Smooth muscle cell (in vitro differentiated cells): ENCODE measurements around the gene MAFG. TPM values are rescaled to one million over a fixed set of nuclear protein-coding genes. Genes with fewer than 3 reads are reported as not detected.

Experiments used
- DNase-seq: peaks from one replicate; lab custom pipeline; 2025; ENCODE audit not compliant: unreplicated experiment; lab: John Stamatoyannopoulos, UW
- H2AFZ ChIP-seq: fragments of 200-600 bp; sonication (generic); 2 replicates; pipeline ENCODE4 v1.6.0; 2016; ENCODE audit warnings: antibody characterized with exemption, low read depth, mild to moderate bottlenecking
- H3F3A ChIP-seq: fragments of 200-600 bp; sonication (generic); 2 replicates; pipeline ENCODE4 v1.6.0; 2017; ENCODE audit warnings: antibody characterized with exemption, low read depth
- H3K27ac ChIP-seq: fragments of 200-600 bp; sonication (generic); 2 replicates; pipeline ENCODE4 v1.5.1; 2016; ENCODE audit warnings: low read depth, mild to moderate bottlenecking
- H3K27me3 ChIP-seq: fragments of 200-600 bp; sonication (generic); 2 replicates; pipeline ENCODE4 v1.6.1; 2016; ENCODE audit warnings: low read depth, mild to moderate bottlenecking
- H3K36me3 ChIP-seq: fragments of 200-600 bp; sonication (generic); 2 replicates; pipeline ENCODE4 v1.5.1; 2016; ENCODE audit warnings: low read depth
- H3K4me1 ChIP-seq: fragments of 200-600 bp; sonication (generic); 2 replicates; pipeline ENCODE4 v1.5.1; 2016; ENCODE audit warnings: low read depth
- H3K4me2 ChIP-seq: fragments of 200-600 bp; sonication (generic); 2 replicates; pipeline ENCODE4 v1.6.0; 2016; ENCODE audit warnings: mild to moderate bottlenecking
- H3K4me3 ChIP-seq: fragments of 200-600 bp; sonication (generic); 2 replicates; pipeline ENCODE4 v1.5.1; 2016; ENCODE audit warnings: mild to moderate bottlenecking
- H3K79me2 ChIP-seq: fragments of 200-600 bp; sonication (generic); 2 replicates; pipeline ENCODE4 v1.6.0; 2016; ENCODE audit warnings: low read depth, mild to moderate bottlenecking
- H3K9ac ChIP-seq: fragments of 200-600 bp; sonication (generic); 2 replicates; pipeline ENCODE4 v1.6.0; 2016; ENCODE audit warnings: low read depth
- H3K9me3 ChIP-seq: fragments of 200-600 bp; sonication (generic); replicated peaks from 2 replicates; pipeline ENCODE4 v1.5.1; 2016; ENCODE audit warnings: low read depth
- H4K20me1 ChIP-seq: fragments of 200-600 bp; sonication (generic); 2 replicates; pipeline ENCODE4 v1.6.0; 2016; ENCODE audit warnings: low read depth
- WGBS: methylation state at CpG from one replicate; pipeline ENCODE4 v1.1.7; 2016; ENCODE audit warnings: low lambda C conversion rate; 5-methylcytosine and 5-hydroxymethylcytosine counted together
- polyA plus RNA-seq: library from polyadenylated mRNA; unstranded; fragments of >200 nt; fragmentation: Nextera tagmentation; extraction: Ambion mirVana; gene quantifications from 2 replicates; pipeline ENCODE4 v1.2.1, GENCODE V29; 2016
- total RNA-seq: library from RNA; depleted of rRNA; stranded (reverse); fragments of >200 nt; gene quantifications from 2 replicates; pipeline ENCODE4 v1.2.3, GENCODE V29; 2014
- TF ChIP-seq, protein P1 (sequence below): fragments of 200-600 bp; sonication (generic); IDR thresholded peaks from 2 replicates; pipeline ENCODE4 v1.5.1; 2017; ENCODE audit warnings: borderline replicate concordance, mild to moderate bottlenecking, antibody characterized with exemption; ENCODE audit not compliant: insufficient read depth, poor library complexity, severe bottlenecking

Gene MAFG
- total and polyA plus RNA-seq, 2 experiments from 2014 or later: 15.3 to 30.3 TPM

DNA sequence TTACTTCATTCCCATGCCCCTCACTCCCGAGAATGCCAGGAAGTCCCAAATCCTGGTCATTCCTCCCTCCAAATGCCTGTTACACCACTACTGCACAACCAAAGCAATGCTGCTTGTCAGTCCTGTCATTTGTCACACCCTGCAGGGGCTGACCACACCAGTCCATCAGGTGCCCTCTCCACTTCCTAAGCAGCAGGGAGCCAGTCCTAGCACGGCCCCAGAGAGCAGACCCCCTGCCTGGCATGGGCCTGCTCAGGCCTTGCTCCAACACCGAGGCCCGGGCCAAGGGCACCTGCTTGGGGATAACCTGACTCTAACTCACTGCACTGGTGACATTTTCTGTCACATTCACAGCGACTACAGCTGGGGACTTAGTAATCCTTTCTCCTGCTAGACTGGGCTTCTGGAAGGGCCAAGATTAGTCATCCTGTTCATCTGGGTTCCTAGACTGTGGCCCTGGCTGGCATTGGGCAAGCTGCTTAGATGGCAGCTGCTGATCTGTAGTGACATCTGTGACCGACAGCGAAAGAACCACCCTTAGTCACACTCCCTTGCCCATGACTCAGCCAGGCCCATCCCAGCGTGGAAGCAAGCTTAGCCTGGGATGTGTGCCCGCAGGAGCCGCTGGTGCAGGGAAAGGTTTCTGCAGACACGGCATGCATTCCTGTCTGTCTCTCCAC lies 41.5 kb downstream of the MAFG start:
- WGBS: 84% methylated on average over 11 of the region's 11 CpGs
- no peaks in the 10 kb centered on the region for H3K36me3 ChIP-seq
- H3K27me3 ChIP-seq: no peaks in the 10 kb centered on the region
- H4K20me1 ChIP-seq: peaks cover 39% of the 10 kb centered on the region
- no peak for DNase-seq
- peaks cover 10% of the 10 kb centered on the region for H3K4me1 ChIP-seq
- H3K27ac ChIP-seq: no peak overlapping the region
- no peak overlapping the region for H2AFZ ChIP-seq
- no peak overlapping the region for H3K4me2 ChIP-seq
- TF ChIP-seq, protein P1, sequence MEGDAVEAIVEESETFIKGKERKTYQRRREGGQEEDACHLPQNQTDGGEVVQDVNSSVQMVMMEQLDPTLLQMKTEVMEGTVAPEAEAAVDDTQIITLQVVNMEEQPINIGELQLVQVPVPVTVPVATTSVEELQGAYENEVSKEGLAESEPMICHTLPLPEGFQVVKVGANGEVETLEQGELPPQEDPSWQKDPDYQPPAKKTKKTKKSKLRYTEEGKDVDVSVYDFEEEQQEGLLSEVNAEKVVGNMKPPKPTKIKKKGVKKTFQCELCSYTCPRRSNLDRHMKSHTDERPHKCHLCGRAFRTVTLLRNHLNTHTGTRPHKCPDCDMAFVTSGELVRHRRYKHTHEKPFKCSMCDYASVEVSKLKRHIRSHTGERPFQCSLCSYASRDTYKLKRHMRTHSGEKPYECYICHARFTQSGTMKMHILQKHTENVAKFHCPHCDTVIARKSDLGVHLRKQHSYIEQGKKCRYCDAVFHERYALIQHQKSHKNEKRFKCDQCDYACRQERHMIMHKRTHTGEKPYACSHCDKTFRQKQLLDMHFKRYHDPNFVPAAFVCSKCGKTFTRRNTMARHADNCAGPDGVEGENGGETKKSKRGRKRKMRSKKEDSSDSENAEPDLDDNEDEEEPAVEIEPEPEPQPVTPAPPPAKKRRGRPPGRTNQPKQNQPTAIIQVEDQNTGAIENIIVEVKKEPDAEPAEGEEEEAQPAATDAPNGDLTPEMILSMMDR: no peak
- H3K9ac ChIP-seq: no peak overlapping the region
- peaks cover 37% of the 10 kb centered on the region for H3K79me2 ChIP-seq
- H3K4me3 ChIP-seq: no peak overlapping the region
- H3K9me3 ChIP-seq: no peaks in the 10 kb centered on the region
- no peaks in the 10 kb centered on the region for H3F3A ChIP-seq

DNA sequence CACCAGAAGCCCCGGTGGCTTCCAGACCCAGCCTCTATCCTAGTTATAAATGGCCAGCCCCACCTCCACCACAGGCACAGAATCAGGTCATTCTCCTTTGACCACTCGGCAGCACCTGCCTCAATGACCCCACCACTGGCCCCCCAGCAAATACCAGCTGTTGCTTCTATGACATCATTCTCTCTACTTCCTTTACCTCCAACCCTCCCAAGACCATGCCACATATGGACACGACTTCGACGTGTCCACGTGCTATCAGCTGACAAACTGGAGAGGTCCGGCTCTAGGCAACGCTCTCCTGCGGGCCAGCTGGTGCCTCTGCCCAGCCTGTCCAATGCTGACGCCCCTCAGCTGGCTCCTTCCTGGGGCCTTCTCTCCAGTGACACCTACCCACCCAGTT lies 42.1 kb downstream of the MAFG start:
- no peaks in the 10 kb centered on the region for H3K9me3 ChIP-seq
- TF ChIP-seq, protein P1: no peak
- DNase-seq: no peak
- no peak overlapping the region for H3K4me2 ChIP-seq
- no peaks in the 10 kb centered on the region for H3K36me3 ChIP-seq
- no peaks in the 10 kb centered on the region for H3F3A ChIP-seq
- H3K4me1 ChIP-seq: peaks cover 8% of the 10 kb centered on the region
- H3K9ac ChIP-seq: no peak overlapping the region
- H4K20me1 ChIP-seq: peaks cover 39% of the 10 kb centered on the region
- no peak overlapping the region for H3K4me3 ChIP-seq
- H3K27me3 ChIP-seq: no peaks in the 10 kb centered on the region
- H3K79me2 ChIP-seq: peaks cover 32% of the 10 kb centered on the region
- whole genome bisulfite sequencing: 98% methylated on average over 10 of the region's 10 CpGs
- H2AFZ ChIP-seq: no peak overlapping the region
- no peak overlapping the region for H3K27ac ChIP-seq

DNA sequence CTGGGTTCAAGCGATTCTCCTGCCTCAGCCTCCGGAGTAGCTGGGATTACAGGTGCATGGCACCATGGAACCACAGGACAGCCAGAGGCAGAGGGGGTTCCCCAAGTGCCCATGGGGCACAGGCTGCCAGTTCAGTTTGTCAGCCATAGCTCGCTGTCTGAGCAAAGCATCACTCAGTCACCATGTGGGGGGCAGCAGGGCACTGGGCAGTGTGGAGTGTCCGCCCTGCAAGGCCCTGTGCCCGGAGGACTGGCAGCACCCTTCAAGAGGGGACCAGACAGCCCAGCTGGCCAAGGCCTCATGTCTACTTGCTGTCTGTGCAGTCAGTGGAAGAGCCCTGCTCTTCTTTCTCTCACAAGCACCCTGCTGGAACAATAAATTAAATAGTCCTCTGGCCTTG lies 42.6 kb downstream of the MAFG start:
- H4K20me1 ChIP-seq: peaks cover 35% of the 10 kb centered on the region
- H3K36me3 ChIP-seq: no peaks in the 10 kb centered on the region
- peaks cover 27% of the 10 kb centered on the region for H3K79me2 ChIP-seq
- H3K4me1 ChIP-seq: peaks cover 4% of the 10 kb centered on the region
- TF ChIP-seq, protein P1: no peak
- no peak overlapping the region for H3K27ac ChIP-seq
- no peak overlapping the region for H3K9ac ChIP-seq
- no peak overlapping the region for H3K4me3 ChIP-seq
- no peak overlapping the region for H2AFZ ChIP-seq
- no peaks in the 10 kb centered on the region for H3K27me3 ChIP-seq
- H3K4me2 ChIP-seq: no peak overlapping the region
- WGBS: 96% methylated on average over 5 of the region's 5 CpGs
- no peaks in the 10 kb centered on the region for H3K9me3 ChIP-seq
- DNase-seq: no peak
- H3F3A ChIP-seq: no peaks in the 10 kb centered on the region

DNA sequence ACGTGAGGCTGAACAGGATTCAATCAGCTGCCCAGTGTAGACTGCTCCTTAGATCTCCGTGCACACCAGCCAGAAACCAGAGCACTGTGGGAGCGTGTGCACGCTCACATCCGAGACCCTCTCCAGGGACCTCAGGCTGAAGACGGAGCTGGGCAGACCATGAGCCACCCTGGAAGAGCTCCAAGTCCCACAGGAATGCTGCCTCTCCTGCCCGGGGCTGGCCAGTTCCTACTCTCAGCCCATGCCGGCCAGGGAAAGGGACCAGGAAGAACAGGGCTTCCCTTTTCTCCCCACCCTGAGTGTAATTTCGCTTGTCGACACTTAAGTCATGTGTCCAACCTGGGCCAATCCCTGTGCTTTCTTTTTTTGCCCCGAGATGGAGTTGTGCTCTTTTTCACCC lies 43.0 kb downstream of the MAFG start:
- no peaks in the 10 kb centered on the region for H3K4me1 ChIP-seq
- no peak for DNase-seq
- H3K27me3 ChIP-seq: no peaks in the 10 kb centered on the region
- TF ChIP-seq, protein P1: no peak
- H3K27ac ChIP-seq: no peak overlapping the region
- peaks cover 31% of the 10 kb centered on the region for H4K20me1 ChIP-seq
- no peak overlapping the region for H3K4me3 ChIP-seq
- H3F3A ChIP-seq: peaks cover 2% of the 10 kb centered on the region
- WGBS: 94% methylated on average over 11 of the region's 11 CpGs
- H3K36me3 ChIP-seq: no peaks in the 10 kb centered on the region
- H3K79me2 ChIP-seq: peaks cover 22% of the 10 kb centered on the region
- H3K4me2 ChIP-seq: no peak overlapping the region
- H3K9ac ChIP-seq: no peak overlapping the region
- H3K9me3 ChIP-seq: no peaks in the 10 kb centered on the region
- no peak overlapping the region for H2AFZ ChIP-seq
